SK-N-SH treated with all-trans-retinoic acid at 6 μM for 48 hours (cell line): ENCODE results near the gene C1RL.

Experiments
- ATAC-seq: fragments of 200-7000 bp; cut with Tn5 transposase; 3 replicates; pipeline ENCODE4 v1.9.1; 2020; ENCODE audit warnings: mild to moderate bottlenecking, moderate library complexity
- BACH2 ChIP-seq: fragments of 250-450 bp; sonication (Bioruptor Pico); IDR thresholded peaks from 2 replicates; pipeline ENCODE4 v1.9.0; 2021; ENCODE audit warnings: mild to moderate bottlenecking, borderline replicate concordance
- CSDC2 ChIP-seq: fragments of 250-450 bp; sonication (Bioruptor Pico); IDR thresholded peaks from 2 replicates; pipeline ENCODE4 v1.5.0; 2020; ENCODE audit warnings: mild to moderate bottlenecking, moderate library complexity
- CSRNP3 ChIP-seq: fragments of 250-450 bp; sonication (Bioruptor Pico); IDR thresholded peaks from 2 replicates; pipeline ENCODE4 v1.5.1; 2021; ENCODE audit warnings: mild to moderate bottlenecking, moderate library complexity
- ESRRG ChIP-seq: fragments of 250-450 bp; sonication (Bioruptor Pico); IDR thresholded peaks from 2 replicates; pipeline ENCODE4 v1.6.1; 2021; ENCODE audit warnings: mild to moderate bottlenecking
- GLIS3 ChIP-seq: fragments of 250-450 bp; sonication (Bioruptor Pico); IDR thresholded peaks from 2 replicates; pipeline ENCODE4 v1.5.0; 2020; ENCODE audit warnings: mild to moderate bottlenecking, moderate library complexity
- ISL1 ChIP-seq: fragments of 250-450 bp; sonication (Bioruptor Pico); IDR thresholded peaks from 2 replicates; pipeline ENCODE4 v2.1.2; 2022; ENCODE audit warnings: mild to moderate bottlenecking, moderate library complexity
- OSR1 ChIP-seq: fragments of 250-450 bp; sonication (Bioruptor Pico); IDR thresholded peaks from 2 replicates; pipeline ENCODE4 v1.8.0; 2022; ENCODE audit warnings: moderate library complexity, mild to moderate bottlenecking, inconsistent platforms
- PPARA ChIP-seq: fragments of 250-450 bp; sonication (Bioruptor Pico); IDR thresholded peaks from 2 replicates; pipeline ENCODE4 v1.5.0; 2020; ENCODE audit warnings: mild to moderate bottlenecking, borderline replicate concordance
- RARB ChIP-seq: fragments of 250-450 bp; sonication (Bioruptor Pico); IDR thresholded peaks from 2 replicates; pipeline ENCODE4 v1.8.0; 2021; ENCODE audit warnings: mild to moderate bottlenecking, moderate library complexity
- SNAI2 ChIP-seq: fragments of 250-450 bp; sonication (Bioruptor Pico); IDR thresholded peaks from 2 replicates; pipeline ENCODE4 v1.5.0; 2020; ENCODE audit warnings: mild to moderate bottlenecking, moderate library complexity
- TOX ChIP-seq: fragments of 250-450 bp; sonication (Bioruptor Pico); IDR thresholded peaks from 2 replicates; pipeline ENCODE4 v1.8.0; 2021; ENCODE audit warnings: mild to moderate bottlenecking, moderate library complexity, borderline replicate concordance
- ZC3H10 ChIP-seq: fragments of 250-450 bp; sonication (Bioruptor Pico); IDR thresholded peaks from 2 replicates; pipeline ENCODE4 v1.5.1; 2021; ENCODE audit warnings: mild to moderate bottlenecking, moderate library complexity
- ZFP3 ChIP-seq: fragments of 250-450 bp; sonication (Bioruptor Pico); IDR thresholded peaks from 2 replicates; pipeline ENCODE4 v1.5.0; 2020; ENCODE audit warnings: mild to moderate bottlenecking, moderate library complexity
- ZFP30 ChIP-seq: fragments of 450-650 bp; formaldehyde crosslinking; IDR thresholded peaks from 2 replicates; pipeline ENCODE4 v1.5.0; 2022; ENCODE audit warnings: mild to moderate bottlenecking, moderate library complexity
- ZNF565 ChIP-seq: fragments of 450-650 bp; formaldehyde crosslinking; conservative IDR thresholded peaks from 2 replicates; pipeline ENCODE4 v1.5.0; 2020; ENCODE audit warnings: low read depth, mild to moderate bottlenecking, moderate library complexity
- ZNF70 ChIP-seq: fragments of 450-650 bp; formaldehyde crosslinking; IDR thresholded peaks from 2 replicates; pipeline ENCODE4 v1.5.0; 2020; ENCODE audit warnings: mild to moderate bottlenecking, moderate library complexity
- ZNF8 ChIP-seq: fragments of 450-650 bp; formaldehyde crosslinking; IDR thresholded peaks from 2 replicates; pipeline ENCODE4 v1.5.0; 2020; ENCODE audit warnings: mild to moderate bottlenecking, moderate library complexity
- TF ChIP-seq, protein P1 (sequence below): fragments of 250-450 bp; sonication (Bioruptor Pico); IDR thresholded peaks from 2 replicates; pipeline ENCODE4 v1.5.1; 2020; ENCODE audit warnings: low read depth, mild to moderate bottlenecking, moderate library complexity
- TF ChIP-seq, protein P2 (sequence below): fragments of 250-450 bp; sonication (Bioruptor Pico); IDR thresholded peaks from 2 replicates; pipeline ENCODE4 v1.8.0; 2020; ENCODE audit warnings: mild to moderate bottlenecking, moderate library complexity, borderline replicate concordance
- TF ChIP-seq, protein P3 (sequence below): fragments of 250-450 bp; sonication (Bioruptor Pico); IDR thresholded peaks from 2 replicates; pipeline ENCODE4 v1.5.0; 2020; ENCODE audit warnings: mild to moderate bottlenecking, moderate library complexity

Gene C1RL

GRCh38 chr12:7112041-7112440, 3.0 kb upstream of the C1RL start:
- ATAC-seq, result no peak
- no peak for TF ChIP-seq ZFP3 (CRISPR knock-in tag)
- TF ChIP-seq, protein P1, sequence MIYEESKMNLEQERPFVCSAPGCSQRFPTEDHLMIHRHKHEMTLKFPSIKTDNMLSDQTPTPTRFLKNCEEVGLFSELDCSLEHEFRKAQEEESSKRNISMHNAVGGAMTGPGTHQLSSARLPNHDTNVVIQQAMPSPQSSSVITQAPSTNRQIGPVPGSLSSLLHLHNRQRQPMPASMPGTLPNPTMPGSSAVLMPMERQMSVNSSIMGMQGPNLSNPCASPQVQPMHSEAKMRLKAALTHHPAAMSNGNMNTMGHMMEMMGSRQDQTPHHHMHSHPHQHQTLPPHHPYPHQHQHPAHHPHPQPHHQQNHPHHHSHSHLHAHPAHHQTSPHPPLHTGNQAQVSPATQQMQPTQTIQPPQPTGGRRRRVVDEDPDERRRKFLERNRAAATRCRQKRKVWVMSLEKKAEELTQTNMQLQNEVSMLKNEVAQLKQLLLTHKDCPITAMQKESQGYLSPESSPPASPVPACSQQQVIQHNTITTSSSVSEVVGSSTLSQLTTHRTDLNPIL (CRISPR knock-in tag), result no peak
- no peak for TF ChIP-seq ZFP30 (CRISPR knock-in tag)
- TF ChIP-seq CSRNP3 (CRISPR knock-in tag), result no peak

DNA sequence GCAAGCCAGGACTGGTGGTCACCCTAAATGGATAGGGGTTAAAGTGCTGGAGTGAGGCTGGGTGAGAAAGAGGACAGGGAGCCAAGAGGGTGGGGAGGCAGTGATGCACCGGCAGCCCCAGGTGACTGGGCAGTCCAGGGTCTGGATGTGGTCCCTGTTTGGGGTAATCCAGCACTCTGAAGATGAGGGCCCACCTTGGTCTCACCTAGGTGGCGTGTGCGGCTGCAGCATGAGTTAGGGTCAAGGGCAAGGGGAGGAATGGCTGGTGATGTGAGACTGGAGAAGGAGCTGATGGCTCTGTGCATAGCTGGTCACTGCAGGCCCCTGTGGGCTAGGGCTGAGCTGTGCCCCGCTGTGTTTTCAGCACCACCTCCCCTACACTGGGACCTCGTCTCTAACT, 1.6 kb upstream of the C1RL start:
- TF ChIP-seq ZNF70 (CRISPR knock-in tag) (no peak), GLIS3 (CRISPR knock-in tag) (no peak), CSRNP3 (CRISPR knock-in tag) (no peak), ESRRG (CRISPR knock-in tag) (no peak), ZFP30 (CRISPR knock-in tag) (no peak), RARB (CRISPR knock-in tag) (no peak), ZFP3 (CRISPR knock-in tag) (no peak), SNAI2 (no peak)
- ATAC-seq, result no peak

- no peak for ATAC-seq
- TF ChIP-seq PPARA (CRISPR knock-in tag) (no peak), ZNF8 (CRISPR knock-in tag) (no peak), ESRRG (CRISPR knock-in tag) (no peak), ZFP3 (CRISPR knock-in tag) (no peak), ZNF70 (CRISPR knock-in tag) (no peak), RARB (CRISPR knock-in tag) (no peak), ZC3H10 (no peak), OSR1 (no peak)
- TF ChIP-seq, protein P2, sequence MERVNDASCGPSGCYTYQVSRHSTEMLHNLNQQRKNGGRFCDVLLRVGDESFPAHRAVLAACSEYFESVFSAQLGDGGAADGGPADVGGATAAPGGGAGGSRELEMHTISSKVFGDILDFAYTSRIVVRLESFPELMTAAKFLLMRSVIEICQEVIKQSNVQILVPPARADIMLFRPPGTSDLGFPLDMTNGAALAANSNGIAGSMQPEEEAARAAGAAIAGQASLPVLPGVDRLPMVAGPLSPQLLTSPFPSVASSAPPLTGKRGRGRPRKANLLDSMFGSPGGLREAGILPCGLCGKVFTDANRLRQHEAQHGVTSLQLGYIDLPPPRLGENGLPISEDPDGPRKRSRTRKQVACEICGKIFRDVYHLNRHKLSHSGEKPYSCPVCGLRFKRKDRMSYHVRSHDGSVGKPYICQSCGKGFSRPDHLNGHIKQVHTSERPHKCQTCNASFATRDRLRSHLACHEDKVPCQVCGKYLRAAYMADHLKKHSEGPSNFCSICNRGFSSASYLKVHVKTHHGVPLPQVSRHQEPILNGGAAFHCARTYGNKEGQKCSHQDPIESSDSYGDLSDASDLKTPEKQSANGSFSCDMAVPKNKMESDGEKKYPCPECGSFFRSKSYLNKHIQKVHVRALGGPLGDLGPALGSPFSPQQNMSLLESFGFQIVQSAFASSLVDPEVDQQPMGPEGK, result no peak
- TF ChIP-seq, protein P3, sequence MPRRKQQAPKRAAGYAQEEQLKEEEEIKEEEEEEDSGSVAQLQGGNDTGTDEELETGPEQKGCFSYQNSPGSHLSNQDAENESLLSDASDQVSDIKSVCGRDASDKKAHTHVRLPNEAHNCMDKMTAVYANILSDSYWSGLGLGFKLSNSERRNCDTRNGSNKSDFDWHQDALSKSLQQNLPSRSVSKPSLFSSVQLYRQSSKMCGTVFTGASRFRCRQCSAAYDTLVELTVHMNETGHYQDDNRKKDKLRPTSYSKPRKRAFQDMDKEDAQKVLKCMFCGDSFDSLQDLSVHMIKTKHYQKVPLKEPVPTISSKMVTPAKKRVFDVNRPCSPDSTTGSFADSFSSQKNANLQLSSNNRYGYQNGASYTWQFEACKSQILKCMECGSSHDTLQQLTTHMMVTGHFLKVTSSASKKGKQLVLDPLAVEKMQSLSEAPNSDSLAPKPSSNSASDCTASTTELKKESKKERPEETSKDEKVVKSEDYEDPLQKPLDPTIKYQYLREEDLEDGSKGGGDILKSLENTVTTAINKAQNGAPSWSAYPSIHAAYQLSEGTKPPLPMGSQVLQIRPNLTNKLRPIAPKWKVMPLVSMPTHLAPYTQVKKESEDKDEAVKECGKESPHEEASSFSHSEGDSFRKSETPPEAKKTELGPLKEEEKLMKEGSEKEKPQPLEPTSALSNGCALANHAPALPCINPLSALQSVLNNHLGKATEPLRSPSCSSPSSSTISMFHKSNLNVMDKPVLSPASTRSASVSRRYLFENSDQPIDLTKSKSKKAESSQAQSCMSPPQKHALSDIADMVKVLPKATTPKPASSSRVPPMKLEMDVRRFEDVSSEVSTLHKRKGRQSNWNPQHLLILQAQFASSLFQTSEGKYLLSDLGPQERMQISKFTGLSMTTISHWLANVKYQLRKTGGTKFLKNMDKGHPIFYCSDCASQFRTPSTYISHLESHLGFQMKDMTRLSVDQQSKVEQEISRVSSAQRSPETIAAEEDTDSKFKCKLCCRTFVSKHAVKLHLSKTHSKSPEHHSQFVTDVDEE (CRISPR knock-in tag), result no peak
- TF ChIP-seq, protein P1 (CRISPR knock-in tag), result no peak
Observed at GRCh38 chr12:7109572-7109920, 532 bp upstream of the C1RL start.

DNA sequence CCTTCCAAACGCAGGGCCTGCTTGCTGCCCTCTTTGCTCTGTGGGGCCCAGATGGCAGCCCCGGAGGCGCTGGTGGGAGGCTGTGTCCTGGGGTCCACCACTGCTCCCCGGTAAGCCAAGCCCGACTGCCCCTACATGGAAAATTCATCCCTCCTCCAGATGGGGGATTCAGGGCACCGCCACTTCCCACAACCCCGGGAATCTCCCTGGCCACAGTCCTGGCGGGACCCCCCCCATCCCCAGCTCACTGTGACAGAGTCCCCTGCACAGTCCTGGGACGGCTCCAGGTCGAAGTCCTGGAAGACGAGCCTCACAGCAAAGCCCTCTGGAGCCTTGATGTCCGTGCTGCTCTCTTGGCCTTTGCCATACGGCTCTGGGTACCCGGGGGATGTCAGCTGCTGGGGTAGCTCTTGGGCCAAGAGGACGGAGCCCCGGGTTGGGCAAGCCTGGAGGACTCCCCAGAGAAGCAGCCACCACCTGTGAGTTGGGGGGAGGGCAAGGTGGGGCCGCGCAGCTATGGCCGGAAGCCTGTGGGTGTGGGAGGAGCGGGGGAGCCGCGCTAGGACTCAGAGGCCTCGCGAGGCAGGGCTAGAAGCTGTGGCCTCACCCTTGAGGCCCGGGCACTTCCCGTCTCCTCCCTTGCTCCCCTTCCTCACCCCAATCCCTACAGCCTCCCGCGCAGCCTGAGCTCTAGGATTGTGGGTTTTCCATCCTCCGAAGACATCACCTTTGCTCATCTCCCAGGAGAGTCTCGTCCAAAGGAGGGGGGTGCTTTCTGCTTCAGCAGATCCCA, 815 bp downstream of the C1RL start:
- peak; percentile 86 for ATAC-seq
- TF ChIP-seq TOX (CRISPR knock-in tag) (no peak), CSDC2 (CRISPR knock-in tag) (no peak), ZNF565 (CRISPR knock-in tag) (no peak), ISL1 (CRISPR knock-in tag) (no peak), ZNF8 (CRISPR knock-in tag) (no peak), BACH2 (CRISPR knock-in tag) (no peak), ZFP3 (CRISPR knock-in tag) (no peak)
- TF ChIP-seq, protein P1 (CRISPR knock-in tag), result no peak
- TF ChIP-seq, protein P3 (CRISPR knock-in tag), result no peak
